Stomach (tissue), 4 donors: ENCODE data around the gene USP17L10.
"Not testable (repeated sequence)": the region's sequence is repeated elsewhere in the genome, so short reads cannot be mapped to it uniquely, and the experiment has no call there.

Source experiments
- CTCF ChIP-seq, 7 experiments: fragments of 450-650 bp in 4 of 7; fragments of 200-600 bp in 3 of 7; sonication (generic) in 3 of 7; IDR thresholded peaks; one replicate each; pipeline ENCODE4 v1.5.1; 2016 to 2019; ENCODE audit warnings: antibody characterized with exemption in 7 of 7, control low read depth in 2 of 7, mild to moderate bottlenecking in 1 of 7
- POLR2AphosphoS5 ChIP-seq, 3 donors: sonication (generic); formaldehyde crosslinking; IDR thresholded peaks; one replicate each; pipeline ENCODE4 v1.6.1; 2016; ENCODE audit warnings: antibody characterized with exemption in 3 of 3

GRCh38 chr4:9234085-9234484, 23.6 kb downstream of the USP17L10 start, which contains the start of gene USP17L15:
- not testable (repeated sequence) for TF ChIP-seq CTCF, POLR2AphosphoS5 (IDR thresholded peaks at IDR 0.05)
